HL-60 (cell line): ENCODE data around the gene DMD.

ENCODE experiments used
- DNase-seq, 2 experiments: peaks; one replicate each; pipeline ENCODE4 v3.0.0-alpha.2; 2010 to 2020; ENCODE audit warnings: low read depth in 1 of 2, low spot score in 1 of 2
- H3K27ac ChIP-seq: fragments of 250-450 bp; sonication (Bioruptor Pico); replicated peaks from 2 replicates; pipeline ENCODE4 v1.5.1; 2020; ENCODE audit warnings: mild to moderate bottlenecking, moderate library complexity
- H3K27me3 ChIP-seq: fragments of 250-450 bp; sonication (Bioruptor Pico); 2 replicates; pipeline ENCODE4 v1.5.1; 2021; ENCODE audit warnings: mild to moderate bottlenecking, moderate library complexity; ENCODE audit not compliant: insufficient read depth, poor library complexity, severe bottlenecking
- H3K4me3 ChIP-seq: replicated peaks from 2 replicates; pipeline ENCODE4 v1.5.1; 2011; ENCODE audit warnings: mild to moderate bottlenecking, control low read depth, low read length; ENCODE audit not compliant: insufficient read depth
- GABPA ChIP-seq: IDR thresholded peaks from 2 replicates; pipeline ENCODE4 v1.6.1; 2012; ENCODE audit warnings: low read depth
- POLR2AphosphoS5 ChIP-seq: IDR thresholded peaks from 2 replicates; pipeline ENCODE4 v1.6.1; 2012; ENCODE audit warnings: low read depth
- SPI1 ChIP-seq: IDR thresholded peaks from 2 replicates; pipeline ENCODE4 v1.6.1; 2012; ENCODE audit warnings: low read depth, mild to moderate bottlenecking, borderline replicate concordance
- TF ChIP-seq, protein P1 (sequence below): IDR thresholded peaks from one replicate; pipeline ENCODE4 v1.5.1; 2011; ENCODE audit warnings: low read length, control low read depth, inconsistent platforms; ENCODE audit not compliant: insufficient read depth
- TF ChIP-seq, protein P2 (sequence below): IDR thresholded peaks from 2 replicates; pipeline ENCODE4 v1.6.1; 2012; ENCODE audit warnings: low read depth; ENCODE audit not compliant: insufficient replicate concordance

DMD gene

DNA sequence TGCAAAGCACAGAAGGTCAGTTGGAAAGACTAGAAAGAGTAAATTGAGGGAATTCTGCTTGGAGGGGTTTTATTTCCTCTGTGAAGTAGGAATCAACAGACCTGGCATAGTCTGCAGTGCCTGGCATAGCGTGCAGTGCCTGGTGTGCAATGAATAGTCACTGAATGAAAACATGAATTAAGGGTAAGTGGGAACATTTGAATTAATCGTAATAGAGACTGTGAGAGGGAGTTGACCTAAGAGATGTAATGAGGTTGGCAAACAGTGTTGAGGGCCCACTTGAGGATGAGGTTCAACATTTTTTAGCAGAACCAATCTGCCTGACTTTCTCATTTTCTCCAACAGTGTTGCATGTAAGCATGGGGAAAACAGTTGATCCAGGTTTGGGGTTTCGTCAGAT is 1762.3 kb downstream of the DMD start:
- no peak overlapping the region for H3K27ac ChIP-seq
- H3K4me3 ChIP-seq, result no peak overlapping the region
- no peak for DNase-seq
- H3K27me3 ChIP-seq, result no peaks in the 10 kb centered on the region
- TF ChIP-seq, protein P1, sequence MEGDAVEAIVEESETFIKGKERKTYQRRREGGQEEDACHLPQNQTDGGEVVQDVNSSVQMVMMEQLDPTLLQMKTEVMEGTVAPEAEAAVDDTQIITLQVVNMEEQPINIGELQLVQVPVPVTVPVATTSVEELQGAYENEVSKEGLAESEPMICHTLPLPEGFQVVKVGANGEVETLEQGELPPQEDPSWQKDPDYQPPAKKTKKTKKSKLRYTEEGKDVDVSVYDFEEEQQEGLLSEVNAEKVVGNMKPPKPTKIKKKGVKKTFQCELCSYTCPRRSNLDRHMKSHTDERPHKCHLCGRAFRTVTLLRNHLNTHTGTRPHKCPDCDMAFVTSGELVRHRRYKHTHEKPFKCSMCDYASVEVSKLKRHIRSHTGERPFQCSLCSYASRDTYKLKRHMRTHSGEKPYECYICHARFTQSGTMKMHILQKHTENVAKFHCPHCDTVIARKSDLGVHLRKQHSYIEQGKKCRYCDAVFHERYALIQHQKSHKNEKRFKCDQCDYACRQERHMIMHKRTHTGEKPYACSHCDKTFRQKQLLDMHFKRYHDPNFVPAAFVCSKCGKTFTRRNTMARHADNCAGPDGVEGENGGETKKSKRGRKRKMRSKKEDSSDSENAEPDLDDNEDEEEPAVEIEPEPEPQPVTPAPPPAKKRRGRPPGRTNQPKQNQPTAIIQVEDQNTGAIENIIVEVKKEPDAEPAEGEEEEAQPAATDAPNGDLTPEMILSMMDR, result no peak
- no peak for TF ChIP-seq POLR2AphosphoS5
- TF ChIP-seq, protein P2, sequence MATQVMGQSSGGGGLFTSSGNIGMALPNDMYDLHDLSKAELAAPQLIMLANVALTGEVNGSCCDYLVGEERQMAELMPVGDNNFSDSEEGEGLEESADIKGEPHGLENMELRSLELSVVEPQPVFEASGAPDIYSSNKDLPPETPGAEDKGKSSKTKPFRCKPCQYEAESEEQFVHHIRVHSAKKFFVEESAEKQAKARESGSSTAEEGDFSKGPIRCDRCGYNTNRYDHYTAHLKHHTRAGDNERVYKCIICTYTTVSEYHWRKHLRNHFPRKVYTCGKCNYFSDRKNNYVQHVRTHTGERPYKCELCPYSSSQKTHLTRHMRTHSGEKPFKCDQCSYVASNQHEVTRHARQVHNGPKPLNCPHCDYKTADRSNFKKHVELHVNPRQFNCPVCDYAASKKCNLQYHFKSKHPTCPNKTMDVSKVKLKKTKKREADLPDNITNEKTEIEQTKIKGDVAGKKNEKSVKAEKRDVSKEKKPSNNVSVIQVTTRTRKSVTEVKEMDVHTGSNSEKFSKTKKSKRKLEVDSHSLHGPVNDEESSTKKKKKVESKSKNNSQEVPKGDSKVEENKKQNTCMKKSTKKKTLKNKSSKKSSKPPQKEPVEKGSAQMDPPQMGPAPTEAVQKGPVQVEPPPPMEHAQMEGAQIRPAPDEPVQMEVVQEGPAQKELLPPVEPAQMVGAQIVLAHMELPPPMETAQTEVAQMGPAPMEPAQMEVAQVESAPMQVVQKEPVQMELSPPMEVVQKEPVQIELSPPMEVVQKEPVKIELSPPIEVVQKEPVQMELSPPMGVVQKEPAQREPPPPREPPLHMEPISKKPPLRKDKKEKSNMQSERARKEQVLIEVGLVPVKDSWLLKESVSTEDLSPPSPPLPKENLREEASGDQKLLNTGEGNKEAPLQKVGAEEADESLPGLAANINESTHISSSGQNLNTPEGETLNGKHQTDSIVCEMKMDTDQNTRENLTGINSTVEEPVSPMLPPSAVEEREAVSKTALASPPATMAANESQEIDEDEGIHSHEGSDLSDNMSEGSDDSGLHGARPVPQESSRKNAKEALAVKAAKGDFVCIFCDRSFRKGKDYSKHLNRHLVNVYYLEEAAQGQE, result no peak
- no peak for TF ChIP-seq SPI1
- no peak for TF ChIP-seq GABPA

DNA sequence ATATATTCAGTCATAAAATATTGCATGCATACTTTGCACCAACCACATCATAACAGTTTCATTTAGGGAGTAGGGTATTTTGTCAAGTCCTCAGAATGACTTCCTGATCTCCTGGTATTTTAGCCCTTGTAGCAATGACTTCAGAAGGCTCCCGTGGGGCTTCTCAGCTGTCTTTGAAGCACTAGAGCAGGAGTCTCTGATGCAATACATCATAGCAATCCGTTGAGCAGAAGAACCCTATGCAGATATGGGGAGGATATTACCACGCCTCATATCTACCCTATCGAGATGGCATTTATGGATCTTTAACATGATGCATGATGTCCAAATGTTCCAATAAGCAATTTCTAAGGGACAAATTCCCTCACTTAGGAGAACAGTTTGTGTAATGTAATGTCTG is 1765.8 kb downstream of the DMD start:
- TF ChIP-seq GABPA (no peak), SPI1 (no peak), POLR2AphosphoS5 (no peak)
- TF ChIP-seq, protein P1, result no peak
- TF ChIP-seq, protein P2, result no peak
- Histone ChIP-seq H3K4me3 (no peak overlapping the region), H3K27ac (no peak overlapping the region), H3K27me3 (no peaks in the 10 kb centered on the region)
- DNase-seq, result no peak

- H3K27me3 ChIP-seq, result no peaks in the 10 kb centered on the region
- no peak for DNase-seq
- no peak for TF ChIP-seq GABPA
- TF ChIP-seq POLR2AphosphoS5, result no peak
- TF ChIP-seq SPI1, result no peak
- TF ChIP-seq, protein P1, result no peak
- TF ChIP-seq, protein P2, result no peak
These were observed 1767.7 kb downstream of the DMD start for GRCh38 chrX:31443654-31444053.

More at GRCh38 chrX:31443654-31444053, 1767.7 kb downstream of the DMD start:
- Histone ChIP-seq H3K4me3 (no peak overlapping the region), H3K27ac (no peak overlapping the region)
